Measurements from ENCODE around the gene ADARB1.

ADARB1 gene

DNA sequence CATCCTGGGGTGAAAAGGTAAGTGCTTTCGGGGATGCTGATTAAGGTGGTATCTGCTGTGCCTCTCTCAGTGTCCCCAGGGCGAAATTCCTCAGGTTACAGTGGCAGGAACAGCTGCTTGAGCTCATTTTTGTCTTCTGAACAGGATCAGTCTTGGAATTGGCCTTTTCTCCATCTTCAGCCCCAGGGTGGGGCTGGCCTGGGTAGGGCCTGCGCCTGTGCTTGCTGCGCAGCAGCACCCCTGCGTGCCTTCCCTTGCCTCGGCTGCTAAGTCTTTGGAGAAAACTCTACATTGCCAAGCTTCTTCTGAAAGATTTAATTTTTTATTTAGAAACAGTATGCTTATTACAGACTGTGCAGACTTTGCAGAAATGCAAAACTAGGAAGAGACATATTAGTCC, 41.7 kb downstream of the ADARB1 start:
- ATAC-seq = no peak
- no peak for TF ChIP-seq ARNTL (CRISPR knock-in tag; IDR thresholded peaks at IDR 0.05; ENCODE audit: borderline replicate concordance, low read depth)
- TF ChIP-seq, protein P1, sequence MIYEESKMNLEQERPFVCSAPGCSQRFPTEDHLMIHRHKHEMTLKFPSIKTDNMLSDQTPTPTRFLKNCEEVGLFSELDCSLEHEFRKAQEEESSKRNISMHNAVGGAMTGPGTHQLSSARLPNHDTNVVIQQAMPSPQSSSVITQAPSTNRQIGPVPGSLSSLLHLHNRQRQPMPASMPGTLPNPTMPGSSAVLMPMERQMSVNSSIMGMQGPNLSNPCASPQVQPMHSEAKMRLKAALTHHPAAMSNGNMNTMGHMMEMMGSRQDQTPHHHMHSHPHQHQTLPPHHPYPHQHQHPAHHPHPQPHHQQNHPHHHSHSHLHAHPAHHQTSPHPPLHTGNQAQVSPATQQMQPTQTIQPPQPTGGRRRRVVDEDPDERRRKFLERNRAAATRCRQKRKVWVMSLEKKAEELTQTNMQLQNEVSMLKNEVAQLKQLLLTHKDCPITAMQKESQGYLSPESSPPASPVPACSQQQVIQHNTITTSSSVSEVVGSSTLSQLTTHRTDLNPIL (CRISPR knock-in tag; IDR thresholded peaks at IDR 0.05; ENCODE audit: low read depth) = no peak
- no peak for TF ChIP-seq TOX (CRISPR knock-in tag; IDR thresholded peaks at IDR 0.05; ENCODE audit: borderline replicate concordance)
- no peak for TF ChIP-seq OSR1 (CRISPR knock-in tag; IDR thresholded peaks at IDR 0.05)

DNA sequence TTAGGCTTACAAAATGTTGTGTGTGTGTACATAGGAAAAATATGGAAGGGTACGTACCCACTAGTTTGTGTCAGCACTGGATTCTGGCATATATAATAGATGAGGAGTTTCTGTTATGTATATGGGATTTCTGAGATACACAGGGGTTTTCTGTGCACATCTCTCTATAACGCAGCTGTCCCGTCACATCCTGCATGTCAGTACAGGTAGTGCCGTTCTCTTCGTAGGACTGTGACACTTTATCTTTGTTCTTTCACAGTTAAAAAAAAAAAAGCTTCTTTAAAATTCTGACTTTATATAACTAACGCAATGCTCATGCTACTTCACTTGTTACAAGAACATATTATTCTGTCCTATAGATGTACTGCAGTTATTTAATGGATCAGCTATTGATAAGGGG, 42.9 kb downstream of the ADARB1 start:
- no peak for ATAC-seq

DNA sequence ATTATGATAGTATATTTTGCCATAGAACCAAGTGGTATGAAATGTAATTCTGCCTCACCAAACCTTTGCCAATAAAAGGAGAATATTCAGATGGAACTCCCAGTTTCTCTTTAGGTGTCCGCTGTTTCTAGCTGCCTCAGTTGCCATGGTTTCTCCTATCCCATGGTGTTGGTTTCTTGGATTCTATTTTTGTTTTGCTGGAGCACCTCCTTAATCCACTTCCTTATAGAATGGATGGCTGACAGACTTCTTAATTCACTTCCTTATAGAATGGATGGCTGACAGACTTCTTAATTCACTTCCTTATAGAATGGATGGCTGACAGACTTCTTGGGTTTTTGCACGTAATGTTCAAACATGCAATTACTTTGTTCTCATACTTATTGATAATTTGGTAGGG, 43.7 kb downstream of the ADARB1 start:
- no peak for TF ChIP-seq ESRRG (CRISPR knock-in tag; IDR thresholded peaks at IDR 0.05)
- TF ChIP-seq PPARA (CRISPR knock-in tag; IDR thresholded peaks at IDR 0.05; ENCODE audit: borderline replicate concordance) = no peak
- no peak for TF ChIP-seq BACH2 (CRISPR knock-in tag; IDR thresholded peaks at IDR 0.05; ENCODE audit: borderline replicate concordance)
- TF ChIP-seq, protein P1 (CRISPR knock-in tag; IDR thresholded peaks at IDR 0.05; ENCODE audit: low read depth) = no peak
- TF ChIP-seq ZFP30 (CRISPR knock-in tag; IDR thresholded peaks at IDR 0.05) = no peak
- TF ChIP-seq GLIS3 (CRISPR knock-in tag; IDR thresholded peaks at IDR 0.05) = no peak
- TF ChIP-seq, protein P2, sequence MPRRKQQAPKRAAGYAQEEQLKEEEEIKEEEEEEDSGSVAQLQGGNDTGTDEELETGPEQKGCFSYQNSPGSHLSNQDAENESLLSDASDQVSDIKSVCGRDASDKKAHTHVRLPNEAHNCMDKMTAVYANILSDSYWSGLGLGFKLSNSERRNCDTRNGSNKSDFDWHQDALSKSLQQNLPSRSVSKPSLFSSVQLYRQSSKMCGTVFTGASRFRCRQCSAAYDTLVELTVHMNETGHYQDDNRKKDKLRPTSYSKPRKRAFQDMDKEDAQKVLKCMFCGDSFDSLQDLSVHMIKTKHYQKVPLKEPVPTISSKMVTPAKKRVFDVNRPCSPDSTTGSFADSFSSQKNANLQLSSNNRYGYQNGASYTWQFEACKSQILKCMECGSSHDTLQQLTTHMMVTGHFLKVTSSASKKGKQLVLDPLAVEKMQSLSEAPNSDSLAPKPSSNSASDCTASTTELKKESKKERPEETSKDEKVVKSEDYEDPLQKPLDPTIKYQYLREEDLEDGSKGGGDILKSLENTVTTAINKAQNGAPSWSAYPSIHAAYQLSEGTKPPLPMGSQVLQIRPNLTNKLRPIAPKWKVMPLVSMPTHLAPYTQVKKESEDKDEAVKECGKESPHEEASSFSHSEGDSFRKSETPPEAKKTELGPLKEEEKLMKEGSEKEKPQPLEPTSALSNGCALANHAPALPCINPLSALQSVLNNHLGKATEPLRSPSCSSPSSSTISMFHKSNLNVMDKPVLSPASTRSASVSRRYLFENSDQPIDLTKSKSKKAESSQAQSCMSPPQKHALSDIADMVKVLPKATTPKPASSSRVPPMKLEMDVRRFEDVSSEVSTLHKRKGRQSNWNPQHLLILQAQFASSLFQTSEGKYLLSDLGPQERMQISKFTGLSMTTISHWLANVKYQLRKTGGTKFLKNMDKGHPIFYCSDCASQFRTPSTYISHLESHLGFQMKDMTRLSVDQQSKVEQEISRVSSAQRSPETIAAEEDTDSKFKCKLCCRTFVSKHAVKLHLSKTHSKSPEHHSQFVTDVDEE (CRISPR knock-in tag; IDR thresholded peaks at IDR 0.05) = no peak
- no peak for TF ChIP-seq TOX (CRISPR knock-in tag; IDR thresholded peaks at IDR 0.05; ENCODE audit: borderline replicate concordance)
- TF ChIP-seq ZFP3 (CRISPR knock-in tag; IDR thresholded peaks at IDR 0.05) = no peak
- TF ChIP-seq, protein P3, sequence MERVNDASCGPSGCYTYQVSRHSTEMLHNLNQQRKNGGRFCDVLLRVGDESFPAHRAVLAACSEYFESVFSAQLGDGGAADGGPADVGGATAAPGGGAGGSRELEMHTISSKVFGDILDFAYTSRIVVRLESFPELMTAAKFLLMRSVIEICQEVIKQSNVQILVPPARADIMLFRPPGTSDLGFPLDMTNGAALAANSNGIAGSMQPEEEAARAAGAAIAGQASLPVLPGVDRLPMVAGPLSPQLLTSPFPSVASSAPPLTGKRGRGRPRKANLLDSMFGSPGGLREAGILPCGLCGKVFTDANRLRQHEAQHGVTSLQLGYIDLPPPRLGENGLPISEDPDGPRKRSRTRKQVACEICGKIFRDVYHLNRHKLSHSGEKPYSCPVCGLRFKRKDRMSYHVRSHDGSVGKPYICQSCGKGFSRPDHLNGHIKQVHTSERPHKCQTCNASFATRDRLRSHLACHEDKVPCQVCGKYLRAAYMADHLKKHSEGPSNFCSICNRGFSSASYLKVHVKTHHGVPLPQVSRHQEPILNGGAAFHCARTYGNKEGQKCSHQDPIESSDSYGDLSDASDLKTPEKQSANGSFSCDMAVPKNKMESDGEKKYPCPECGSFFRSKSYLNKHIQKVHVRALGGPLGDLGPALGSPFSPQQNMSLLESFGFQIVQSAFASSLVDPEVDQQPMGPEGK (CRISPR knock-in tag; IDR thresholded peaks at IDR 0.05; ENCODE audit: borderline replicate concordance) = no peak
- ATAC-seq = no peak

More for the DNA sequence above, 42.9 kb downstream of the ADARB1 start:
- TF ChIP-seq CSDC2 (CRISPR knock-in tag; IDR thresholded peaks at IDR 0.05) = no peak
- no peak for TF ChIP-seq PPARA (CRISPR knock-in tag; IDR thresholded peaks at IDR 0.05; ENCODE audit: borderline replicate concordance)
- TF ChIP-seq, protein P4, sequence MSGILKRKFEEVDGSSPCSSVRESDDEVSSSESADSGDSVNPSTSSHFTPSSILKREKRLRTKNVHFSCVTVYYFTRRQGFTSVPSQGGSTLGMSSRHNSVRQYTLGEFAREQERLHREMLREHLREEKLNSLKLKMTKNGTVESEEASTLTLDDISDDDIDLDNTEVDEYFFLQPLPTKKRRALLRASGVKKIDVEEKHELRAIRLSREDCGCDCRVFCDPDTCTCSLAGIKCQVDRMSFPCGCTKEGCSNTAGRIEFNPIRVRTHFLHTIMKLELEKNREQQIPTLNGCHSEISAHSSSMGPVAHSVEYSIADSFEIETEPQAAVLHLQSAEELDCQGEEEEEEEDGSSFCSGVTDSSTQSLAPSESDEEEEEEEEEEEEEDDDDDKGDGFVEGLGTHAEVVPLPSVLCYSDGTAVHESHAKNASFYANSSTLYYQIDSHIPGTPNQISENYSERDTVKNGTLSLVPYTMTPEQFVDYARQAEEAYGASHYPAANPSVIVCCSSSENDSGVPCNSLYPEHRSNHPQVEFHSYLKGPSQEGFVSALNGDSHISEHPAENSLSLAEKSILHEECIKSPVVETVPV (CRISPR knock-in tag; IDR thresholded peaks at IDR 0.05) = no peak
- TF ChIP-seq ISL1 (CRISPR knock-in tag; IDR thresholded peaks at IDR 0.05) = no peak
- no peak for TF ChIP-seq TOX (CRISPR knock-in tag; IDR thresholded peaks at IDR 0.05; ENCODE audit: borderline replicate concordance)
- TF ChIP-seq, protein P1 (CRISPR knock-in tag; IDR thresholded peaks at IDR 0.05; ENCODE audit: low read depth) = no peak
- TF ChIP-seq, protein P2 (CRISPR knock-in tag; IDR thresholded peaks at IDR 0.05) = no peak
- no peak for TF ChIP-seq BACH2 (CRISPR knock-in tag; IDR thresholded peaks at IDR 0.05; ENCODE audit: borderline replicate concordance)
- TF ChIP-seq, protein P3 (CRISPR knock-in tag; IDR thresholded peaks at IDR 0.05; ENCODE audit: borderline replicate concordance) = no peak
- no peak for TF ChIP-seq ZNF70 (CRISPR knock-in tag; IDR thresholded peaks at IDR 0.05)
